SK-N-SH treated with all-trans-retinoic acid at 6 μM for 48 hours (cell line): Measurements from ENCODE around the gene VPS37C.
"Not testable (repeated sequence)": the region's sequence is repeated elsewhere in the genome, so short reads cannot be mapped to it uniquely, and the experiment has no call there.

Experiments used
- ARNTL ChIP-seq: fragments of 450-650 bp; formaldehyde crosslinking; IDR thresholded peaks from 2 replicates; pipeline ENCODE4 v1.5.0; 2020; ENCODE audit warnings: low read depth, mild to moderate bottlenecking, moderate library complexity, borderline replicate concordance
- ISL1 ChIP-seq: fragments of 250-450 bp; sonication (Bioruptor Pico); IDR thresholded peaks from 2 replicates; pipeline ENCODE4 v2.1.2; 2022; ENCODE audit warnings: mild to moderate bottlenecking, moderate library complexity
- OSR1 ChIP-seq: fragments of 250-450 bp; sonication (Bioruptor Pico); IDR thresholded peaks from 2 replicates; pipeline ENCODE4 v1.8.0; 2022; ENCODE audit warnings: moderate library complexity, mild to moderate bottlenecking, inconsistent platforms
- POU6F1 ChIP-seq: fragments of 250-450 bp; sonication (Bioruptor Pico); IDR thresholded peaks from 2 replicates; pipeline ENCODE4 v1.8.0; 2021; ENCODE audit warnings: low read depth, mild to moderate bottlenecking, moderate library complexity, borderline replicate concordance
- ZFP30 ChIP-seq: fragments of 450-650 bp; formaldehyde crosslinking; IDR thresholded peaks from 2 replicates; pipeline ENCODE4 v1.5.0; 2022; ENCODE audit warnings: mild to moderate bottlenecking, moderate library complexity
- ZNF70 ChIP-seq: fragments of 450-650 bp; formaldehyde crosslinking; IDR thresholded peaks from 2 replicates; pipeline ENCODE4 v1.5.0; 2020; ENCODE audit warnings: mild to moderate bottlenecking, moderate library complexity
- TF ChIP-seq, protein P1 (sequence below): fragments of 250-450 bp; sonication (Bioruptor Pico); IDR thresholded peaks from 2 replicates; pipeline ENCODE4 v1.5.1; 2020; ENCODE audit warnings: low read depth, mild to moderate bottlenecking, moderate library complexity
- TF ChIP-seq, protein P2 (sequence below): fragments of 250-450 bp; sonication (Bioruptor Pico); IDR thresholded peaks from 2 replicates; pipeline ENCODE4 v1.8.0; 2020; ENCODE audit warnings: mild to moderate bottlenecking, moderate library complexity, borderline replicate concordance

GRCh38 chr11:61166331-61166730, 5.1 kb upstream of the VPS37C start:
- not testable (repeated sequence) for TF ChIP-seq ZNF70; ZFP30 (CRISPR knock-in tag); ARNTL (CRISPR knock-in tag); ISL1 (CRISPR knock-in tag); POU6F1 (CRISPR knock-in tag); OSR1 (CRISPR knock-in tag)
- TF ChIP-seq, protein P1, sequence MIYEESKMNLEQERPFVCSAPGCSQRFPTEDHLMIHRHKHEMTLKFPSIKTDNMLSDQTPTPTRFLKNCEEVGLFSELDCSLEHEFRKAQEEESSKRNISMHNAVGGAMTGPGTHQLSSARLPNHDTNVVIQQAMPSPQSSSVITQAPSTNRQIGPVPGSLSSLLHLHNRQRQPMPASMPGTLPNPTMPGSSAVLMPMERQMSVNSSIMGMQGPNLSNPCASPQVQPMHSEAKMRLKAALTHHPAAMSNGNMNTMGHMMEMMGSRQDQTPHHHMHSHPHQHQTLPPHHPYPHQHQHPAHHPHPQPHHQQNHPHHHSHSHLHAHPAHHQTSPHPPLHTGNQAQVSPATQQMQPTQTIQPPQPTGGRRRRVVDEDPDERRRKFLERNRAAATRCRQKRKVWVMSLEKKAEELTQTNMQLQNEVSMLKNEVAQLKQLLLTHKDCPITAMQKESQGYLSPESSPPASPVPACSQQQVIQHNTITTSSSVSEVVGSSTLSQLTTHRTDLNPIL = not testable (repeated sequence)
- TF ChIP-seq, protein P2, sequence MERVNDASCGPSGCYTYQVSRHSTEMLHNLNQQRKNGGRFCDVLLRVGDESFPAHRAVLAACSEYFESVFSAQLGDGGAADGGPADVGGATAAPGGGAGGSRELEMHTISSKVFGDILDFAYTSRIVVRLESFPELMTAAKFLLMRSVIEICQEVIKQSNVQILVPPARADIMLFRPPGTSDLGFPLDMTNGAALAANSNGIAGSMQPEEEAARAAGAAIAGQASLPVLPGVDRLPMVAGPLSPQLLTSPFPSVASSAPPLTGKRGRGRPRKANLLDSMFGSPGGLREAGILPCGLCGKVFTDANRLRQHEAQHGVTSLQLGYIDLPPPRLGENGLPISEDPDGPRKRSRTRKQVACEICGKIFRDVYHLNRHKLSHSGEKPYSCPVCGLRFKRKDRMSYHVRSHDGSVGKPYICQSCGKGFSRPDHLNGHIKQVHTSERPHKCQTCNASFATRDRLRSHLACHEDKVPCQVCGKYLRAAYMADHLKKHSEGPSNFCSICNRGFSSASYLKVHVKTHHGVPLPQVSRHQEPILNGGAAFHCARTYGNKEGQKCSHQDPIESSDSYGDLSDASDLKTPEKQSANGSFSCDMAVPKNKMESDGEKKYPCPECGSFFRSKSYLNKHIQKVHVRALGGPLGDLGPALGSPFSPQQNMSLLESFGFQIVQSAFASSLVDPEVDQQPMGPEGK = not testable (repeated sequence)
